Measurements from ENCODE around the gene TEKTIP1. TPM values are rescaled to one million over a fixed set of nuclear protein-coding genes. Genes with fewer than 3 reads are reported as not detected.
"Not testable (repeated sequence)": the region's sequence is repeated elsewhere in the genome, so short reads cannot be mapped to it uniquely, and the experiment has no call there.

Gene TEKTIP1
- total and polyA plus RNA-seq, 12 donors, result 0.09 to 1.3 (median 0.79) TPM; not detected in 1

DNA sequence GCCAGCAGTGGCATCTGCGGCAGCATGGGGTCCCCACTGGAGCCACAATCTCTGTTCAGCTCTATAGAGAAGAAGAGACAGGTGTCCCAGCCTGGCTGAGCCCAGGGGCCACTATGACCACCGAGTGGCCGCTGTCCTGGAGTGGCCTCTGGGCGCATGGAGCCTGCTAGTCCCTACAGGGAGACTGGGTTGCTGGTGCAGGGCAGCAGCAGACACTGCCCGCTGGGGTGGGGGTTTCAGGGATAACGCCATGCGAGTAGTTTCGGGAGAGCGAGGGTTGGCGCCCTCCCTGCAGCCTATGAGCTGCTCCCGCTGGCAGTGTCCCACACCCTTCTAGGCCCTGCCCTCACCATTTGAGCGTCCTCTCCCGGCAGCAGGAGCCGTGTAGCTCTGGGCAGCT is 10.9 kb upstream of the TEKTIP1 start:
- Histone ChIP-seq H3K36me3 (peaks cover 6 to 78% (median 46%) of the 10 kb centered on the region in 9 donors), H3K27me3 (no peaks in the 10 kb centered on the region), H3K4me1 (no peaks in the 10 kb centered on the region), H3K27ac (no peak overlapping the region), H3K4me3 (no peak overlapping the region), H3K9me3 (no peaks in the 10 kb centered on the region)
- TF ChIP-seq, protein P1, sequence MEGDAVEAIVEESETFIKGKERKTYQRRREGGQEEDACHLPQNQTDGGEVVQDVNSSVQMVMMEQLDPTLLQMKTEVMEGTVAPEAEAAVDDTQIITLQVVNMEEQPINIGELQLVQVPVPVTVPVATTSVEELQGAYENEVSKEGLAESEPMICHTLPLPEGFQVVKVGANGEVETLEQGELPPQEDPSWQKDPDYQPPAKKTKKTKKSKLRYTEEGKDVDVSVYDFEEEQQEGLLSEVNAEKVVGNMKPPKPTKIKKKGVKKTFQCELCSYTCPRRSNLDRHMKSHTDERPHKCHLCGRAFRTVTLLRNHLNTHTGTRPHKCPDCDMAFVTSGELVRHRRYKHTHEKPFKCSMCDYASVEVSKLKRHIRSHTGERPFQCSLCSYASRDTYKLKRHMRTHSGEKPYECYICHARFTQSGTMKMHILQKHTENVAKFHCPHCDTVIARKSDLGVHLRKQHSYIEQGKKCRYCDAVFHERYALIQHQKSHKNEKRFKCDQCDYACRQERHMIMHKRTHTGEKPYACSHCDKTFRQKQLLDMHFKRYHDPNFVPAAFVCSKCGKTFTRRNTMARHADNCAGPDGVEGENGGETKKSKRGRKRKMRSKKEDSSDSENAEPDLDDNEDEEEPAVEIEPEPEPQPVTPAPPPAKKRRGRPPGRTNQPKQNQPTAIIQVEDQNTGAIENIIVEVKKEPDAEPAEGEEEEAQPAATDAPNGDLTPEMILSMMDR (IDR thresholded peaks at IDR 0.05), result no peak
- 97 to 99% methylated on average over 14 of the region's 14 CpGs for WGBS, 2 donors
- ATAC-seq, result no peak
- intact Hi-C loops (cut with DNase I), result no loop called here
- DNase-seq, result no peak

DNA sequence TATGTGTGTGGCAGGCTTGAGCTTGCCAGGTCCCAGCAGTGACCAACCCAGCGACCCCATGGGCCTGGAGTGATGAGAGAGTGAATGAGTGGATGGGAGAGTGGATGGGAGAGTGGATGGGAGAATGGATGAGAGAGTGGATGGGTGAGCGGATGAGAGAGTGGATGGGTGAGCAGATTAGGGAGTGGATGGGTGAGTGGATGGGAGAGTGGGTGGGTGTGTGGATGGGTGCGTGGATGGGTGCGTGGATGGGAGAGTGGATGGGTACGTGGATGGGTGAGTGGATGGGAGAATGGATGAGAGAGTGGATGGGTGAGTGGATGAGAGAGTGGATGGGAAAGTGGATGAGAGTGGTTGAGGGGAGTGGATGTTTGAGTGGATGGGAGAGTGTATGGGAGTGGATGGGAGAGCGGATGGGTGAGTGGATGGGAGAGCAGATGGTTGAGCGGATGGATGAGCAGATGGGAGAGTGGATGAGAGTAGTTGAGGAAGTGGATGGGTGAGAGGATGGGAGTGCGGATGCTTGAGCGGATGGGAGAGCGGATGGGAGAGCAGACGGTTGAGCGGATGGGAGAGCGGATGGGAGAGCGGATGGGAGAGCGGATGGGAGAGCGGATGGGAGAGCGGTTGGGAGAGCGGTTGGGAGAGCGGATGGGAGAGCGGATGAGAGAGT is 10.3 kb upstream of the TEKTIP1 start:
- no peaks in the 10 kb centered on the region for H3K9me3 ChIP-seq
- H3K27me3 ChIP-seq, result no peaks in the 10 kb centered on the region
- H3K27ac ChIP-seq, result no peak overlapping the region
- H3K4me3 ChIP-seq, result no peak overlapping the region
- TF ChIP-seq, protein P1 (IDR thresholded peaks at IDR 0.05), result no peak
- intact Hi-C loops (cut with DNase I), result no loop called here
- DNase-seq (no peak), ATAC-seq (no peak)
- peaks cover 6 to 78% (median 45%) of the 10 kb centered on the region in 9 donors for H3K36me3 ChIP-seq
- no peaks in the 10 kb centered on the region for H3K4me1 ChIP-seq
- WGBS, 2 donors, result 97 to 99% methylated on average over 20 of the region's 20 CpGs

DNA sequence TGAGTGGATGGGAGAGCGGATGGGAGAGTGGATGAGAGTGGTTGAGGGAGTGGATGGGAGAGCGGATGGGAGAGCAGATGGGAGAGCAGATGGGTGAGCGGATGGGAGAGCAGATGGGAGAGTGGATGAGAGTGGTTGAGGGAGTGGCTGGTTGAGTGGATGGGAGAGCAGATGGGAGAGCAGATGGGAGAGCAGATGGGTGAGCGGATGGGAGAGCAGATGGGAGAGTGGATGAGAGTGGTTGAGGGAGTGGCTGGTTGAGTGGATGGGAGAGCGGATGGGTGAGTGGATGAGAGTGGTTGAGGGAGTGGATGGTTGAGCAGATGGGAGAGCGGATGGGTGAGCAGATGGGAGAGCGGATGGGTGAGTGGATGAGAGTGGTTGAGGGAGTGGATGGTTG is 9.7 kb upstream of the TEKTIP1 start:
- H3K4me3 ChIP-seq; DNase-seq; intact Hi-C loops (cut with DNase I); ATAC-seq; H3K4me1 ChIP-seq; H3K9me3 ChIP-seq; H3K27me3 ChIP-seq; H3K27ac ChIP-seq: not testable (repeated sequence)
- WGBS, 2 donors, result 98 to 99% methylated on average over 7 of the region's 7 CpGs
- peaks cover 6 to 78% (median 45%) of the 10 kb centered on the region in 9 donors for H3K36me3 ChIP-seq

DNA sequence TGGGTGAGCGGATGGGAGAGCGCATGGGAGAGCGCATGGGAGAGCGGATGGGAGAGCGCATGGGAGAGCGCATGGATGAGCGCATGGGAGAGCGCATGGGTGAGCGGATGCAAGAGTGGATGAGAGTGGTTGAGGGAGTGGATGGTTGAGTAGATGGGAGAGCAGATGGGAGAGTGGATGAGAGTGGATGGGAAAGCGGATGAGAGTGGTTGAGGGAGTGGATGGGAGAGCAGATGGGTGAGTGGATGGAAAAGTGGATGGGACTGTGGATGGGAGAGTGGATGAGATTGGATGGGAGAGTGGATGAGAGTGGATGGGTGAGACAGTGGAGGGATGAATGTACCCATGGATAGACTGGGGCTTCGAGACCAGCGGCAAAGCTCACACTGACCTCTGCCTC is 8.6 kb upstream of the TEKTIP1 start:
- Histone ChIP-seq H3K27ac (no peak overlapping the region), H3K4me3 (no peak overlapping the region), H3K27me3 (no peaks in the 10 kb centered on the region), H3K36me3 (peaks cover 6 to 80% (median 55%) of the 10 kb centered on the region in 9 donors), H3K4me1 (no peaks in the 10 kb centered on the region), H3K9me3 (no peaks in the 10 kb centered on the region)
- intact Hi-C loops (cut with DNase I), result no loop called here
- 97 to 99% methylated on average over 12 of the region's 12 CpGs for WGBS, 2 donors
- DNase-seq (no peak), ATAC-seq (no peak)
- TF ChIP-seq, protein P1 (IDR thresholded peaks at IDR 0.05), result no peak

DNA sequence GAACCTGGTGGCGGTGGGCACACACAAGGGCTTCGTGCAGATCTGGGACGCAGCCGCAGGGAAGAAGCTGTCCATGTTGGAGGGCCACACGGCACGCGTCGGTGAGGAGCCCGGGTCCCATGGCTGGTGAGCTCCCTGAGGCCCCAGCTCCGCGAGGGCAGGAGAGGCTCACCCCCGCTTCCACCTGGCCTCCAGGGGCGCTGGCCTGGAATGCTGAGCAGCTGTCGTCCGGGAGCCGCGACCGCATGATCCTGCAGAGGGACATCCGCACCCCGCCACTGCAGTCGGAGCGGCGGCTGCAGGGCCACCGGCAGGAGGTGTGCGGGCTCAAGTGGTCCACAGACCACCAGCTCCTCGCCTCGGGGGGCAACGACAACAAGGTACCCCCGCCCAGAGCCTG is 7.3 kb upstream of the TEKTIP1 start:
- no peak overlapping the region for H3K27ac ChIP-seq
- 91 to 92% methylated on average over 29 of the region's 29 CpGs for WGBS, 2 donors
- H3K9me3 ChIP-seq, result no peaks in the 10 kb centered on the region
- H3K36me3 ChIP-seq, result peaks cover 0 to 80% (median 53%) of the 10 kb centered on the region in 9 donors
- no peaks in the 10 kb centered on the region for H3K27me3 ChIP-seq
- H3K4me1 ChIP-seq, result peaks cover 0 to 8% (median 0%) of the 10 kb centered on the region in 9 donors
- DNase-seq (no peak), ATAC-seq (no peak)
- TF ChIP-seq, protein P1 (IDR thresholded peaks at IDR 0.05), result no peak
- intact Hi-C loops (cut with DNase I), result no loop called here
- no peak overlapping the region for H3K4me3 ChIP-seq
